ENCODE results near the gene KRTAP9-2.
"Not testable (repeated sequence)": the region's sequence is repeated elsewhere in the genome, so short reads cannot be mapped to it uniquely, and the experiment has no call there.

KRTAP9-2 gene, protein sequence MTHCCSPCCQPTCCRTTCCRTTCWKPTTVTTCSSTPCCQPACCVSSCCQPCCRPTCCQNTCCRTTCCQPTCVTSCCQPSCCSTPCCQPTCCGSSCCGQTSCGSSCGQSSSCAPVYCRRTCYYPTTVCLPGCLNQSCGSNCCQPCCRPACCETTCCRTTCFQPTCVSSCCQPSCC

DNA sequence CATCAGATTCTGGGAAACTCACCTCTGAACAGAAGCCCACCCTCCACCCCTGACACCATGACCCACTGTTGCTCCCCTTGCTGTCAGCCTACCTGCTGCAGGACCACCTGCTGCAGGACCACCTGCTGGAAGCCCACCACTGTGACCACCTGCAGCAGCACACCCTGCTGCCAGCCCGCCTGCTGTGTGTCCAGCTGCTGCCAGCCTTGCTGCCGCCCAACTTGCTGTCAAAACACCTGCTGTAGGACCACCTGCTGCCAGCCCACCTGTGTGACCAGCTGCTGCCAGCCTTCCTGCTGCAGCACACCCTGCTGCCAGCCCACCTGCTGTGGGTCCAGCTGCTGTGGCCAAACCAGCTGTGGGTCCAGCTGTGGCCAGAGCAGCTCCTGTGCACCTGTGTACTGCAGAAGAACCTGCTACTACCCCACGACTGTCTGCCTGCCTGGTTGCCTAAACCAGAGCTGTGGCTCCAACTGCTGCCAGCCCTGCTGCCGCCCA, at the start of gene KRTAP9-2:
TSS of gene KRTAP9-2 (plus strand) at position 51 of the 498 bp plus-strand sequence. CDS start at position 58, 7 bp downstream.
- DNase-seq = not testable (repeated sequence)

DNA sequence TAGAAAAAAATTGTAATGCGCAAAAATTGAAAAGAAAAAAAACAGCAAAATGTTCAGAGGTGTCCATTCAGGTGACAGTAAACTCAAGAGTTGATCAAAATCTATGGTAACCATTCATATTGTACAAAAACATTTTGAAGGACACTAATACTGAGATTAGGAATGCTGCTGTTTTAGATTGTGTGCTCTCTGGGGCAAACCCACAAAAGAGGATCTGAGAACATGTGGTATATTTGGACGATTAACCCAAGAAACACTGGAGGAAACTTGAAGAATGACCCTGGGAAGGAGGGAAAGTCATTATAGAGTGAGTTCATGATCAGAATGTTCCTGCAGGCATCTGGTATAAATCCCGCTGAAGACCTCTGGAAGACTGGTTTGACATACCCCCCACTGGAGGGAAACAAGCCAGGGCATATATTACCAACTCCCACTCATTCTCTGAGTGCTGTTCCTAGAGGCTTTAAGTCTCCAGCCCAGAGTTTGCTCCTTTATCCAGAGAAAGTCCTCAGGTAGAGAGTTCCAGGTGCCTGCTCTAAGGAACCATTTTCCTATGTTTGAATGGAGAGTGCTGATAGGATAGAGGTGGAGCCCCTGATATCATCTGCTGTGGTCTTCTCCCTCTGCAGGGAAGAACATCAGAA, 49.6 kb upstream of the KRTAP9-2 start:
- DNase-seq = no peak

DNA sequence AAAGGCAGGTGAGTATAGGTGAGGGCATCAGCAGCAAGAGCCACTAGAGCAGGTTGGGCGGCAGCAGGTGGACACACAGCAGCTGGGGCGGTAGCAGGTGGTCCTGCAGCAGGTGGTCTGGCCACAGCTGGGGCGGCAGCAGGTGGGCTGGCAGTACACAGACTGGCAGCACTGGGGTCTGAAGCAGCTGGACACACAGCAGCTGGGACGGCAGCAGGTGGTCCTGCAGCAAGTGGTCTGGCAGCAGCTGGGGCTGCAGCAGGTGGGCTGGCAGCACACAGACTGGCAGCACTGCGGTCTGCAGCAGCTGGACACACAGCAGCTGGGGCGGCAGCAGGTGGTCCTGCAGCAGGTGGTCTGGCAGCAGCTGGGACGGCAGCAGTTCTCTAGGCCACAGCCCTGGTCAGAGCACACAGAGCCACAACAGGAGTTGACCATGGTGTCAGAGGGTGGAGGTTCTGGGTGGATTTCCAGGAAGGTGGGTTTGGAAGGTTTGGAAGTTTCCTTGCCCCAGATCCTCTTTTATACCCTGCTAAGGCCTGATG, 48.6 kb upstream of the KRTAP9-2 start, which contains the start of gene KRTAP4-2:
TSS of gene KRTAP4-2 (minus strand) at position 495 of the 545 bp plus-strand sequence. CDS start at position 438, 57 bp downstream.
- DNase-seq = no peak

DNA sequence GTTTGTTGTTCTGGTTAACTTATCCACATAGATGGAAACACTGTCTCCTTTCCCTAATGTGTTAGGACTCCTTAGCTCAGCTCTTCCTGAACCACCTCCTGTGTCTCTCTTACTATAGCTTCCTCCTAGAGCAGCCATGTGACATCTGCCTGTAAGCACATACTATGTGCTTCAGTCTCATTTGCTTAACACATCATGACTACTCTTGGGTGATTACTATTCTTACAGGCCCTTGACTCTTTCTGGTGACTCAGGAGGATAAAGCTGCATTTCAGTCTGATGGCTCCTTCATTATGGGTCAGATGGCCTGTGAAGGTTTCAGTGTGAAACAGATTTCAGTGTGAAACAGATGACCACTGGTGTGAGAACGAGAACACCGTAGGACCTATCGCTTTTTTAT, 48.1 kb upstream of the KRTAP9-2 start:
- DNase-seq = no peak

DNA sequence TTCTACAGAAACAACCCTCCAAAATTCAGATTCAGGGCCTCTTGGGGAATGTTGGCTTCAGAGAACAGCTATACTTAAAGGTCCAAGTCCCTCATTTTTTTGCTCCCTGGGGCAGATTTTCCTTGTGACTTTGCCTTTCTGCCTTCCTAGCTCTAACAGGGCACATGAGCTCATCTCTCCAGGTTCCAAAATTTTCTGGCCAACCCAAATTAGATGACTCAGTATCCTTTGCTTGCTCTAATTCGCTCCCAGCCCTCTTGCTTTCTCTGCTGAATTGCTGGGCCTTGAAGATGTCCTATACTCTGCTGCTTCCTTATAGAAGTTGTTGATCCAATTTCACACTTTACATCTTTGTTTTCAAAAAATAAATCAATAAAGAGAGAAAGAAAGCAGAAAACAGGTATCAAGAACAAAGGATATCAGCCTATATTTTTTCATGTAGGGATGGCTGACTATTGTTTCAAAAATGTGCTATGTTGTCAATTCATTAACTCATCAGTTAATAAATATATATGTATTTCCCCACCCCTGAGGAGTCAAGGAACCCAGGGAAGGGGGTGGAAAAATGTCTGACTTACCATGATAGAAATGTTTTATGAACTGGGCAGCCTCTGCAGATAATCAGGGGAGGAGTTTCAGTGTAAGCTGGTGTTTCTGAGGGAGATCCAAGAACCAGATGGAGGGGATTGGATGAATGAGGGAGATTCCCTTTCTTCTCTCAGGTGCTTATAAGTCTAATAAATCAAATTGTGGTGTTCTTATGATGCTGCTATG, 47.4 kb upstream of the KRTAP9-2 start:
- no peak for DNase-seq

DNA sequence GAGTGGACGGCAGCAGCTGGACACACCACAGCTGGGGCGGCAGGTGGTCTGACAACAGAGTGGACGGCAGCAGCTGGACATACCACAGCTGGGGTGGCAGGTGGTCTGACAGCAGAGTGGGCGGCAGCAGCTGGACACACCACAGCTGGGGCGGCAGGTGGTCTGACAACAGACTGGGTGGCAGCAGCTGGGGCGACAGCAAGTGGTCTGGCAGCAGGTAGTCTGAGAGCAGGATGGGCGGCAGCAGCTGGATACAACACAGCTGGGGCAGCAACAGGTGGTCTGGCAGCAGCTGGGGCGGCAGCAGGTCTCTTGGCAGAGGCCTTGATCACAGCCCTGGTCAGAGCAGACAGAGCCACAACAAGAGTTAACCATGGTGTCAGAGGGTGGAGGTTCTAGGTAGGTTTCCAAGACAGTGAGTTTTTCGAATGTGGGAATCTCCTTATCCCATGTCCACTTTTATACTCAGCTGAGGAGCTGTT, 41.9 kb upstream of the KRTAP9-2 start, which contains the start of gene KRTAP4-1:
TSS of gene KRTAP4-1 (minus strand) at position 432 of the 482 bp plus-strand sequence. CDS start at position 375, 57 bp downstream.
- no peak for DNase-seq

DNA sequence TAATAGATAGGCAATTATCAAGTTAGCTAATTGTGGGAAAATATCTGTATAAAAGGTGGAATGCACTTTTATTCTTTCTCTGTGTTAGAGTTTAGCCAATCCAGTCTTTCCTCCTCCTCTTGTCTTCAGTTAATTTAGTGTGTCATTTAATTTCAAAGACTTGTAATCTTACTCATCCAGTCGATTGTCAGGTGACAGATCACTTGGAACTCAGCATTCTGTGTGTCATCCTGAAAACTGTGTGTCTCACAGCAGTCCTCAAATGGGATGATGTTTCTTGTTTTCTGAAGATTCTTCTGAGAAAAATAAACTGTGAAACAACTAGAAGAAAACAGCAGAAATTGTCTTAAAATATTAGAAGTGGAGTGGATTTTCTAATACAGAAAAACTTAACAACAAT, 41.4 kb upstream of the KRTAP9-2 start:
- DNase-seq = no peak

DNA sequence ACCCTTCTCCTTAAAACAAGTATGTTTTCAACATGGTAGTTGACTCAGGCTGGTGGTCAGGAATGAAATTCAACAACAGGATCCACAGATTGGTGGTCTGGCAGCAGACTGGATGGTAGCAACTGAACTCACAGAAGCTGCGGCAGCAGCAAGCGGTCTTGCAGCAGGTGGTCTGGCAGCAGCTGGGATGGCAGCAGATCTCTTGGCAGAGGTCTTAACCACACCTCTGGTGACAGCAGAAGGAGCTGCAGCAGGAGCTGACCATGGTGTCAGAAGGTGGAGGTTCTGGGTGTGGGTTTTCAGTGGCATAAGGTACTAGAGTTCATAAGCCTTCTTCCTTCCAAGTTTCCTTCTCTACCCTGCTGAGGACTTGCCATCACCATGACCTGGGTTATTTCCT, 39.6 kb upstream of the KRTAP9-2 start:
- no peak for DNase-seq

DNA sequence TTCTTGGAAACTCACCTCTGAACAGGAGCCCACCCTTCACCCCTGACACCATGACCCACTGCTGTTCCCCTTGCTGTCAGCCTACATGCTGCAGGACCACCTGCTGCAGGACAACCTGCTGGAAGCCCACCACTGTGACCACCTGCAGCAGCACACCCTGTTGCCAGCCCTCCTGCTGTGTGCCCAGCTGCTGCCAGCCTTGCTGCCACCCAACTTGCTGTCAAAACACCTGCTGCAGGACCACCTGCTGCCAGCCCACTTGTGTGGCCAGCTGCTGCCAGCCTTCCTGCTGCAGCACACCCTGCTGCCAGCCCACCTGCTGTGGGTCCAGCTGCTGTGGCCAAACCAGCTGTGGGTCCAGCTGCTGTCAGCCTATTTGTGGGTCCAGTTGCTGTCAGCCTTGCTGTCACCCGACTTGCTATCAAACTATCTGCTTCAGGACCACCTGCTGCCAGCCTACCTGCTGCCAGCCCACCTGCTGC, 36.6 kb upstream of the KRTAP9-2 start, which contains the start of gene KRTAP9-1:
TSS of gene KRTAP9-1 (plus strand) at position 51 of the 482 bp plus-strand sequence. CDS start at position 51, 0 bp downstream.
- DNase-seq = not testable (repeated sequence)

DNA sequence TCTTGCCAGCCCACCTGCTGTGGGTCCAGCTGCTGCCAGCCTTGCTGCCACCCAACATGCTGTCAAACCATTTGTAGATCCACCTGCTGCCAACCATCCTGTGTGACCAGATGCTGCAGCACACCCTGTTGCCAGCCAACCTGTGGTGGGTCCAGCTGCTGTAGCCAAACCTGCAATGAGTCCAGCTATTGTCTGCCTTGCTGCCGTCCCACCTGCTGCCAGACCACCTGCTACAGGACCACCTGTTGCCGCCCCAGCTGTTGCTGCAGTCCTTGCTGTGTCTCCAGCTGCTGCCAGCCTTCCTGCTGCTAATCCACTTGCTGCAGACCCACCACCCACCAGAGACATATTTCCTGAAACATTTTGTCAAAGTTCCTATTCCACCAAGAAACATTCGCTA, 36.1 kb upstream of the KRTAP9-2 start:
- no peak for DNase-seq

DNA sequence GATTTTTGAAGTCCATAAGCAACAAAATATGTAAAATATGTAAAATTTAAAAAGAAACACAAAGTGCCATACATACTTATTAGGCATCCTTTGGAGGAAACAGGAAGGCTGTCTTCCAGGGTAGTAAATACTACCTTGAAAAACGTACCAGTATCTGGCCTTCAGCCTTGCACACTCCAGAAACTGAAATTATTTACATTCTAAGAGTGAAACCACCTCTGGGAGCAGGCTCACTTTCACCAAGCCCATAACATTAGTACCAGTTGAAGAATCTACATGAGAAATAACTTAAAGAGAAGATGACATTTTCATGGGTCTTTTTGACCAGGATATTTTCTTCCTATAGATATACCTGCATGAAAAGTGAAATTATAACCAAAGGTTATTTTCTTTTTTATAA, 30.4 kb upstream of the KRTAP9-2 start:
- no peak for DNase-seq

DNA sequence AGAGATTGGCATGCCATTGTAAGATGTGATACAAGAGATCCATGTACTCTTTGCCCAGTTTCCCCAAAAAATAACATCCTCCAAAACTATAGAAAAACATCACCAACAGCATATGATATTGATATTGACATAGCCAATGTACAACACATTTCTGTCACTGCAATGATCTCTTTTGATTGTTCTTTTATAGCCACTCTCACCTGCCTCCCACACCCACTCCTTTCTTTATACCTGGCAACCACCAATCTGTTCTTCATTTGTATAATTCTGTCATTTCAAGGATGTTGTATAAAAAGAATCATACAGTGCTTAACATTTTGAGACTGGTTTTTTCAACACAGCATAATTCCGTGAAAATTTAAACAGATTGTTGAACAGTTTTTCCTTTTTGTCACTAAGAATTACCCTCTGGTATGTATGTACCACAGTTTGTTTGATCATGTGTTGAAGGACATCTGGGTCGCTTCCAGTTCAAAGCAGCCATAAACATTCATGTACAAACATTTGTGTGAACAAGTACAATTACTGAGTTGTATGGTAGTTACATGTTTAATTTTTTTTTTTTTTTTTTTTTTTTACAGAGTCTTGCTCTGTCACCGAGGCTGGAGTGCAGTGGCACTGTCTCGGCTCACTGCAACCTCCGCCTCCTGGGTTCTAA, 26.9 kb upstream of the KRTAP9-2 start:
- DNase-seq = no peak

DNA sequence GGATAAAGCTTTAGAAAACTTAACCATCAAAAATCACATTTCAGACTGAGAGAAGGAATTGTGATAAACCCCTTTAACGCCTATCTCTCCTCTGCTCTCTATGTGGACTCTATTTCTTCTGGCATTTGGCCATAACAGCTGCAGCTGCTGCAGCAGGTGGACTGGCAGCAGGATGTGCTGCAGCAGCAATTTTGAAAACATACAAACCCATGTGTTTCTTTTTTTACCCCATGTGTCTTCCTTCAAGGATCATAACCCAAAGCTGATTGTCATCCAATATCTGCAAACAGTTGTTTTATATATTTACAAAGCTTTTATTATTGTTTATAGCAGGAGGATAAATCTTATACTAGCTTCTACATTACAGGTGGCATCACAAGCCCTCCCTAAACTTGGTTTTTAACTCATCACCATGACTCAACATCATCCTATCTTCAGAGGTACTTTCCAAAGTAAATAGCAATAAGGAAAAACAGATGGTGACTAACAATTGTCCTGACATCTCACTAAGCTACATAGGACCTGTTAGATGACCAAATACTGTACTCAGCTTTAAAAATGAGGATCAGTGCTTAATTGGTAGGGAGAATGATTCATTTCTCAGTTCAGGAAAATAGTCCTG, 14.5 kb upstream of the KRTAP9-2 start:
- DNase-seq = no peak

DNA sequence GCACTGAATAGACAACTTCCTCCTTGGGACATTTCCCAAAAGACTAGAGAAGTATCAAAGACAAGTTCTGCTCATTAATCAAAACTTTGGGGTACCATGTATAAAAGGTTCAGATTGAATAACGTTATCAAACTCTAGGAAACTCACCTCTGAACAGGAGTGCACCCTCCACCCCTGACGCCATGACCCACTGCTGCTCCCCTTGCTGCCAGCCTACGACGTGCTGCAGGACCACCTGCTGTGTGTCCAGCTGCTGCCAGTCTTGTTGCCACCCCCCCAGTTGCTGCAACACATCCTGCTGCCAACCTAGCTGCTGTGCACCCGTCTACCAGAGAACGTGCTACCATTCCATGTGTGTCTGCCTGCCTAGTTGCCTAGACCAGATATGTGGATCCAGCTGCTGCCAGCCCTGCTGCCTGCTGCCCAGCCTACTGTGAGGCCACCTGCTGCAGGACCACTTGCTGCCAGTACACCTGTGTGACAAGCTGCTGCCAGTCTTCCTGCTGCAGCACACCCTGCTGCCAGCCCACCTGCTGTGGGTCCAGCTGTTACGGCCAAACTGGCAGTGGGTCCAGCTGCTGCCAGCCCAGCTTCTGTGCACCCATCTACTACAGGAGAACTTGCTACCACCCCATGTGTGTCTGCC, 13.8 kb upstream of the KRTAP9-2 start:
- DNase-seq = no peak

DNA sequence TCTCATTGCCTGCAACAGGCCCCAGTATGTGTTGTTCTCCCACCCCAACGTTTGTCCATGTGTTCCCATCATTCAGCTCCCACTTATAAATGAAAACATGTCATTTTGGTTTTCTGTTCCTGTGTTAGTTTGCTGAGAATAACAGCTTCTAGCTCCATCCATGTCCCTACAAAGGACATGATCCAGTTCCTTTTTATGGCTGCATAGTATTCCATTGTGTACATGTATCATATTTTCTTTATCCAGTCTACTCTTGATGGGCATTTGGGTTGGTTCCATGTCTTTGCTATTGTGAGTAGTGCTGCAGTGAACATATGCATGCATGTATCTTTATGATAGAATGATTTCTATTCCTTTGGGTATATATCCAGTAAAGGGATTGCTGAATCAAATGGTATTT, 10.8 kb upstream of the KRTAP9-2 start:
- DNase-seq = no peak

DNA sequence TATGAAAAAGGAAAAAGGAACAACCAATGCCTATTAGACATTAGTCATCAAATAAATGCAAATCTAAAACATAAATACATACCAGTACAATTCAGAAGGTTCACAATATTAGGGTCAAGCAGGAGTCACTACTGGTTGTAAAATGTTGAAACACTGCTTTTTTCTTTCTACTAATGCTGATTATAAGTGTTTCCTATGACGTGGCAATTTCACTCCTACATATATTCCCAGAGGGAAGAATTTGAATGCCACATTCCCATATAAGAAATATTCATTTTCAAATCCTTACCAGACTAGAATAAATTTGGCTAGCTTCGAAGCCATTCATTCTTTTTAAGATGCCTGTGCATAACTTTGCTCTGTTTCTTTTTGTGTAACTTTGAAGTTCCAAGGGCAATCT, 2.6 kb upstream of the KRTAP9-2 start:
- no peak for DNase-seq

DNA sequence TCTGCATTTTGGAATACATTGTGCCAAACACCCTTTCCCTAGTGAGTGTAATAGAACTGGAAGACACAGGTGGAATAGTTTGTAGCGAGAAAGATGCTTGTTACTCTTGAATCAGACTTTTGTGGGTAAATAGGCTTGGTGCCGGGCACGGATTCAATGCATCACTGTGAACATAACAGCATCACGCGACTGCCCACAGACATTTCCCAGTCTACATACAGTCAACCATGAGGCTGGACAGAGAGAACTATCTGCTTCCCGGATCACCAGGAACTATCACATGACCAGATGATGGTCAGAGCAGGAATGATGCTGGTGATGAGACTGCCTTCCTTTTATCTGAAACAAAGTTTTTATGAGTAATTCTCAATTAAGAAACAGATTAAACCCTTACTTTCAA, 397 bp upstream of the KRTAP9-2 start:
- no peak for DNase-seq

DNA sequence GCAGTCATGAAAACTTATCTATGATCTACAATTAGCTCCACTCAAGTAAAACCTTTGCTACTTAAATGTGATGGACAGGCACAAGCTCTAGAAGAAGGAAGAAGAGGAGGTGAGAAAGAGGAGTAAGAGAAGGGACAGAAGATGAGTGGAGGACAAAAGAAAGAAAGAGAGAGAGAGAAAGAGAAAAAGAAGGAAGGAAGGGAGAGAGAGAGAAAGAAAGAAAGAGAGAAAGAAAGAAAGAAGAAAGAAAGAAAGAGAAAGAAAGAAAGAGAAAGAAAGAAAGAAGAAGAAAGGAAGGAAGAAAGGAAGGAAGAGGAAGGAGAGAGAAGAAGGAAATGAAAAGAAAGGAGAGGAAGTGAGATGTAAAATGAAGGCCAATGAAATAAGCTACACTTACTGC, 3.6 kb downstream of the KRTAP9-2 start:
- no peak for DNase-seq

DNA sequence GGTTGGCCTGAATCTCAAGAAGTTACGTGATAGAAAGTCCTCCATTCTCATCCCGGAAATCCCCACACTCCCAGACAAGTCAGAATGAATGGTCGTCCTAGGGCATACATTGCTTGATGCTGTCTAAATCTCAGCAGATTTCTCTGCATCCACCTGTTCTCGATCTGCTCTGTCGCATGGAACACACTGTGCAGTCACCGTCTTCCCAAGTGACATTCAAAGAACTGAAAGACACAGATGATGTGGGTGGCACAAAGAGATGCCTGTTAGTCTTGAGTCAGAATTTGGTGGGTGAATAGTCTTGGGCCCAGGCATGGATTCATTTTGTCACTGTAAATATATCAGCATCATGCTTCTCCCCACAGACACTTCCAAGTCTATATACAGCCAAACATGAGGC, 5.3 kb downstream of the KRTAP9-2 start:
- DNase-seq = no peak

DNA sequence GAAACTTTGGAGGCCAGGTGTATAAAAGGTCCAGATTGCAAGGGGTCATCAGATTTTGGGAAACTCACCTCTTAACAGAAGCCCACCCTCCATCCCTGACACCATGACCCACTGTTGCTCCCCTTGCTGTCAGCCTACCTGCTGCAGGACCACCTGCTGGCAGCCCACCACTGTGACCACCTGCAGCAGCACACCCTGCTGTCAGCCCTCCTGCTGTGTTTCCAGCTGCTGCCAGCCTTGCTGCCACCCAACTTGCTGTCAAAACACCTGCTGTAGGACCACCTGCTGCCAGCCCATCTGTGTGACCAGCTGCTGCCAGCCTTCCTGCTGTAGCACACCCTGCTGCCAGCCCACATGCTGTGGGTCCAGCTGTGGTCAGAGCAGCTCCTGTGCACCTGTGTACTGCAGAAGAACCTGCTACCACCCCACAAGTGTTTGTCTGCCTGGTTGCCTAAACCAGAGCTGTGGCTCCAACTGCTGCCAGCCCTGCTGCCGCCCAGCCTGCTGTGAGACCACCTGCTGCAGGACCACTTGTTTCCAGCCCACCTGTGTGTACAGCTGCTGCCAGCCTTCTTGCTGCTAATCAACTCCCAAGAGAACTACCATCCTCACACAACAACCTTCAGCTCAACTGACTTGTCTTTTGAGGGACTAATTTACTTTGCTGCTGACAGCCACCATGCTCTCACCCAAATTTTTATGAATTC, 6.1 kb downstream of the KRTAP9-2 start, which contains the start of gene KRTAP9-3:
TSS of gene KRTAP9-3 (plus strand) at position 51 of the 707 bp plus-strand sequence. CDS start at position 104, 53 bp downstream.
- DNase-seq = not testable (repeated sequence)

Measured in activated CD4-positive, alpha-beta T cell treated with anti-CD3 and anti-CD28 coated beads for 1 hour (primary cell).